ENCODE results near the gene MAP4K4.
"Not testable (repeated sequence)": the region's sequence is repeated elsewhere in the genome, so short reads cannot be mapped to it uniquely, and the experiment has no call there.

Gene MAP4K4

GRCh38 chr2:101742547-101742946 lies 45.0 kb downstream of the MAP4K4 start:
- no peak overlapping the region for H3K4me3 ChIP-seq (ENCODE audit: low read depth, low read length)
- TF ChIP-seq CTCF (IDR thresholded peaks at IDR 0.05; ENCODE audit: low read depth, low read length), result no peak

GRCh38 chr2:101743288-101743687 lies 45.8 kb downstream of the MAP4K4 start:
- no peak overlapping the region for H3K4me3 ChIP-seq (ENCODE audit: low read depth, low read length)
- TF ChIP-seq CTCF (IDR thresholded peaks at IDR 0.05; ENCODE audit: low read depth, low read length), result no peak

GRCh38 chr2:101744832-101745231 lies 47.3 kb downstream of the MAP4K4 start:
- H3K4me3 ChIP-seq (ENCODE audit: low read depth, low read length), result no peak overlapping the region
- TF ChIP-seq CTCF (IDR thresholded peaks at IDR 0.05; ENCODE audit: low read depth, low read length), result no peak

- TF ChIP-seq CTCF (IDR thresholded peaks at IDR 0.05; ENCODE audit: low read depth, low read length), result no peak
- no peak overlapping the region for H3K4me3 ChIP-seq (ENCODE audit: low read depth, low read length)
These were observed 48.5 kb downstream of the MAP4K4 start for GRCh38 chr2:101745711-101746694.

- TF ChIP-seq CTCF (IDR thresholded peaks at IDR 0.05; ENCODE audit: low read depth, low read length), result no peak
These were observed 50.5 kb downstream of the MAP4K4 start for GRCh38 chr2:101748000-101748399.

GRCh38 chr2:101748462-101748861 lies 51.0 kb downstream of the MAP4K4 start:
- H3K4me3 ChIP-seq (ENCODE audit: low read depth, low read length), result not testable (repeated sequence)

More at GRCh38 chr2:101748000-101748399, 50.5 kb downstream of the MAP4K4 start:
- no peak overlapping the region for H3K4me3 ChIP-seq (ENCODE audit: low read depth, low read length)

GRCh38 chr2:101750688-101751087 lies 53.2 kb downstream of the MAP4K4 start:
- H3K4me3 ChIP-seq (ENCODE audit: low read depth, low read length), result no peak overlapping the region
- no peak for TF ChIP-seq CTCF (IDR thresholded peaks at IDR 0.05; ENCODE audit: low read depth, low read length)
